ENCODE results near the gene MTMR4. TPM values are rescaled to one million over a fixed set of nuclear protein-coding genes. Genes with fewer than 3 reads are reported as not detected.

MTMR4 gene
- total RNA-seq, 2 experiments from 2014 or later = 72.2 to 75.6 TPM

- Mint-ChIP-seq H3K9me3 (no peaks in the 10 kb centered on the region), H3K27me3 (peaks cover 41% of the 10 kb centered on the region), H3K4me1 (no peaks in the 10 kb centered on the region), H3K27ac (no peak overlapping the region), H3K4me3 (no peak overlapping the region), H3K36me3 (no peaks in the 10 kb centered on the region)
- peak; percentile 71 for DNase-seq
Observed at GRCh38 chr17:58531661-58532554, 17.5 kb upstream of the MTMR4 start.

- DNase-seq = no peak
- H3K4me3 Mint-ChIP-seq = no peak overlapping the region
- H3K36me3 Mint-ChIP-seq = no peaks in the 10 kb centered on the region
- no peaks in the 10 kb centered on the region for H3K9me3 Mint-ChIP-seq
- H3K27me3 Mint-ChIP-seq = peaks cover 40% of the 10 kb centered on the region
- H3K27ac Mint-ChIP-seq = no peak overlapping the region
- no peaks in the 10 kb centered on the region for H3K4me1 Mint-ChIP-seq
Observed at GRCh38 chr17:58531122-58531521, 16.7 kb upstream of the MTMR4 start.

- no peaks in the 10 kb centered on the region for H3K4me1 Mint-ChIP-seq
- peaks cover 35% of the 10 kb centered on the region for H3K27me3 Mint-ChIP-seq
- no peaks in the 10 kb centered on the region for H3K9me3 Mint-ChIP-seq
- H3K36me3 Mint-ChIP-seq = no peaks in the 10 kb centered on the region
- no peak overlapping the region for H3K4me3 Mint-ChIP-seq
- H3K27ac Mint-ChIP-seq = no peak overlapping the region
- no peak for DNase-seq
Observed at GRCh38 chr17:58530655-58531054, 16.2 kb upstream of the MTMR4 start.

- H3K36me3 Mint-ChIP-seq = no peaks in the 10 kb centered on the region
- H3K9me3 Mint-ChIP-seq = no peaks in the 10 kb centered on the region
- peaks cover 35% of the 10 kb centered on the region for H3K27me3 Mint-ChIP-seq
- no peak overlapping the region for H3K4me3 Mint-ChIP-seq
- H3K27ac Mint-ChIP-seq = no peak overlapping the region
- DNase-seq = no peak
- no peaks in the 10 kb centered on the region for H3K4me1 Mint-ChIP-seq
Observed at GRCh38 chr17:58529275-58529674, 14.8 kb upstream of the MTMR4 start.

GRCh38 chr17:58528443-58528842 is 14.0 kb upstream of the MTMR4 start:
- H3K9me3 Mint-ChIP-seq = no peaks in the 10 kb centered on the region
- H3K36me3 Mint-ChIP-seq = no peaks in the 10 kb centered on the region
- H3K27me3 Mint-ChIP-seq = peaks cover 32% of the 10 kb centered on the region
- no peak for DNase-seq
- no peak overlapping the region for H3K27ac Mint-ChIP-seq
- no peak overlapping the region for H3K4me3 Mint-ChIP-seq
- H3K4me1 Mint-ChIP-seq = no peaks in the 10 kb centered on the region

- Mint-ChIP-seq H3K27me3 (peaks cover 27% of the 10 kb centered on the region), H3K27ac (no peak overlapping the region), H3K4me3 (no peak overlapping the region), H3K9me3 (no peaks in the 10 kb centered on the region), H3K4me1 (no peaks in the 10 kb centered on the region), H3K36me3 (no peaks in the 10 kb centered on the region)
- DNase-seq = no peak
Observed at GRCh38 chr17:58527949-58528348, 13.5 kb upstream of the MTMR4 start.

GRCh38 chr17:58527306-58527705 is 12.9 kb upstream of the MTMR4 start:
- Mint-ChIP-seq H3K4me3 (no peak overlapping the region), H3K27ac (no peak overlapping the region), H3K9me3 (no peaks in the 10 kb centered on the region), H3K36me3 (no peaks in the 10 kb centered on the region), H3K27me3 (peaks cover 21% of the 10 kb centered on the region), H3K4me1 (no peaks in the 10 kb centered on the region)
- no peak for DNase-seq

GRCh38 chr17:58525239-58525638 is 10.8 kb upstream of the MTMR4 start:
- no peaks in the 10 kb centered on the region for H3K36me3 Mint-ChIP-seq
- peaks cover 2% of the 10 kb centered on the region for H3K4me1 Mint-ChIP-seq
- peaks cover 11% of the 10 kb centered on the region for H3K27me3 Mint-ChIP-seq
- no peak overlapping the region for H3K4me3 Mint-ChIP-seq
- no peak overlapping the region for H3K27ac Mint-ChIP-seq
- DNase-seq = no peak
- H3K9me3 Mint-ChIP-seq = no peaks in the 10 kb centered on the region

- Mint-ChIP-seq H3K36me3 (no peaks in the 10 kb centered on the region), H3K4me3 (no peak overlapping the region), H3K9me3 (no peaks in the 10 kb centered on the region), H3K4me1 (peaks cover 17% of the 10 kb centered on the region), H3K27ac (no peak overlapping the region), H3K27me3 (peaks cover 5% of the 10 kb centered on the region)
- DNase-seq = no peak
Observed at GRCh38 chr17:58521680-58522079, 7.2 kb upstream of the MTMR4 start.

- H3K4me1 Mint-ChIP-seq = peaks cover 24% of the 10 kb centered on the region
- DNase-seq = no peak
- H3K36me3 Mint-ChIP-seq = no peaks in the 10 kb centered on the region
- peaks cover 5% of the 10 kb centered on the region for H3K27me3 Mint-ChIP-seq
- no peak overlapping the region for H3K27ac Mint-ChIP-seq
- H3K4me3 Mint-ChIP-seq = no peak overlapping the region
- no peaks in the 10 kb centered on the region for H3K9me3 Mint-ChIP-seq
Observed at GRCh38 chr17:58520843-58521430, 6.5 kb upstream of the MTMR4 start.

GRCh38 chr17:58517928-58518609 is 3.6 kb upstream of the MTMR4 start:
- peak overlapping the region; percentile 91 for H3K4me3 Mint-ChIP-seq
- H3K27ac Mint-ChIP-seq = peak overlapping the region; percentile 95
- H3K36me3 Mint-ChIP-seq = peaks cover 4% of the 10 kb centered on the region
- peaks cover 37% of the 10 kb centered on the region for H3K4me1 Mint-ChIP-seq
- H3K9me3 Mint-ChIP-seq = no peaks in the 10 kb centered on the region
- DNase-seq = peak; percentile 99
- H3K27me3 Mint-ChIP-seq = peaks cover 5% of the 10 kb centered on the region

- Mint-ChIP-seq H3K27me3 (peaks cover 5% of the 10 kb centered on the region), H3K9me3 (no peaks in the 10 kb centered on the region), H3K4me3 (peak overlapping the region; percentile 91), H3K4me1 (peaks cover 41% of the 10 kb centered on the region), H3K36me3 (peaks cover 8% of the 10 kb centered on the region), H3K27ac (peak overlapping the region; percentile 95)
- DNase-seq = no peak
Observed at GRCh38 chr17:58517378-58517927, 3.0 kb upstream of the MTMR4 start.

- Mint-ChIP-seq H3K36me3 (peaks cover 12% of the 10 kb centered on the region), H3K27ac (peak overlapping the region; percentile 95), H3K4me3 (peak overlapping the region; percentile 91), H3K9me3 (no peaks in the 10 kb centered on the region), H3K4me1 (peaks cover 41% of the 10 kb centered on the region), H3K27me3 (peaks cover 5% of the 10 kb centered on the region)
- no peak for DNase-seq
Observed at GRCh38 chr17:58516644-58517377, 2.4 kb upstream of the MTMR4 start.

GRCh38 chr17:58515286-58515685 is 848 bp upstream of the MTMR4 start:
- Mint-ChIP-seq H3K4me1 (peaks cover 41% of the 10 kb centered on the region), H3K27me3 (peaks cover 5% of the 10 kb centered on the region), H3K36me3 (peaks cover 25% of the 10 kb centered on the region), H3K4me3 (peak overlapping the region; percentile 78), H3K9me3 (no peaks in the 10 kb centered on the region), H3K27ac (peak overlapping the region; percentile 75)
- no peak for DNase-seq
